ENCODE results near the gene MYG1. TPM values are rescaled to one million over a fixed set of nuclear protein-coding genes. Genes with fewer than 3 reads are reported as not detected.

The MYG1 gene
- 44.5 and 48.7 TPM in 2 replicates for polyA plus RNA-seq (2013)

- Histone ChIP-seq H3K4me2 (ENCODE audit: low read length) (peak within 1 kb of the TSS; percentile 89), H3K23ac (ENCODE audit: low read length) (no peak within 1 kb of the TSS), H3K4ac (ENCODE audit: low read depth, low read length) (peak within 1 kb of the TSS; percentile 37), H2BK5ac (ENCODE audit: low read depth, low read length, poor library complexity) (peak within 1 kb of the TSS; percentile 29), H4K91ac (ENCODE audit: low read depth, low read length) (peak within 1 kb of the TSS; percentile 64), H2AFZ (ENCODE audit: insufficient read depth, low read length, poor library complexity) (peak within 1 kb of the TSS; percentile 68), H3K18ac (ENCODE audit: low read length) (peak within 1 kb of the TSS; percentile 60), H3K27me3 (ENCODE audit: insufficient read depth, low read length) (no peaks in the 10 kb centered on the region), H2BK12ac (ENCODE audit: low read length) (no peak within 1 kb of the TSS), H4K8ac (ENCODE audit: low read depth, low read length) (peak within 1 kb of the TSS; percentile 89), H3K14ac (ENCODE audit: low read length) (peak within 1 kb of the TSS; percentile 66), H3K36me3 (ENCODE audit: control insufficient read depth in 1 of 2, insufficient read depth in 2 of 2, low read length in 2 of 2) (peaks cover 19 to 24% of the 10 kb centered on the region in 2 experiments), H2BK120ac (ENCODE audit: insufficient read depth, low read length, poor library complexity) (peak within 1 kb of the TSS; percentile 60), H3K4me1 (ENCODE audit: control insufficient read depth in 1 of 2, insufficient read depth in 2 of 2, low read length in 2 of 2) (peaks cover 6 to 13% of the 10 kb centered on the region in 2 experiments), H3K9me3 (ENCODE audit: insufficient read depth, low read depth, low read length) (peaks cover 3% of the 10 kb centered on the region), H4K12ac (ENCODE audit: low read depth, low read length) (peak within 1 kb of the TSS; percentile 66), H3K79me2 (ENCODE audit: control insufficient read depth, insufficient read depth, low read length, poor library complexity) (peaks cover 9% of the 10 kb centered on the region), H2AK5ac (ENCODE audit: low read length) (peak within 1 kb of the TSS; percentile 1), H3K9ac (ENCODE audit: low read length) (peak within 1 kb of the TSS; percentile 80), H3K79me1 (ENCODE audit: low read length) (peaks cover 9% of the 10 kb centered on the region), H3K4me3 (ENCODE audit: low read depth, low read length) (peak within 1 kb of the TSS; percentile 91), H3K27ac (ENCODE audit: low read depth, low read length) (peak within 1 kb of the TSS; percentile 65)
- WGBS (ENCODE audit: extremely low coverage, insufficient coverage, insufficient read length), result no CpG with 5 or more reads among the region's 51 CpGs
- DNase-seq, result peak; percentile 55 to 69
These were observed at the start of gene MYG1 for GRCh38 chr12:53299454-53300180. Gene MYG1 (plus strand): TSS chr12:53299695. CDS start chr12:53299738, 43 bp downstream.

GRCh38 chr12:53251477-53252348 lies 47.8 kb upstream of the MYG1 start:
- peak overlapping the region; percentile 96 for H4K12ac ChIP-seq (ENCODE audit: low read depth, low read length)
- H3K4me3 ChIP-seq (ENCODE audit: low read depth, low read length), result peak overlapping the region; percentile 88
- peaks cover 7% of the 10 kb centered on the region for H3K79me1 ChIP-seq (ENCODE audit: low read length)
- H3K27ac ChIP-seq (ENCODE audit: low read depth, low read length), result peak overlapping the region; percentile 78
- H3K9me3 ChIP-seq (ENCODE audit: insufficient read depth, low read depth, low read length), result no peaks in the 10 kb centered on the region
- H3K14ac ChIP-seq (ENCODE audit: low read length), result peak overlapping the region; percentile 94
- no peaks in the 10 kb centered on the region for H3K27me3 ChIP-seq (ENCODE audit: insufficient read depth, low read length)
- H2AFZ ChIP-seq (ENCODE audit: insufficient read depth, low read length, poor library complexity), result peak overlapping the region; percentile 76
- H3K36me3 ChIP-seq (ENCODE audit: control insufficient read depth in 1 of 2, insufficient read depth in 2 of 2, low read length in 2 of 2), result peaks cover 11 to 13% of the 10 kb centered on the region in 2 experiments
- H4K8ac ChIP-seq (ENCODE audit: low read depth, low read length), result peak overlapping the region; percentile 96
- peak overlapping the region; percentile 90 for H4K91ac ChIP-seq (ENCODE audit: low read depth, low read length)
- H3K4ac ChIP-seq (ENCODE audit: low read depth, low read length), result peak overlapping the region; percentile 49
- WGBS (ENCODE audit: extremely low coverage, insufficient coverage, insufficient read length), result no CpG with 5 or more reads among the region's 51 CpGs
- H3K18ac ChIP-seq (ENCODE audit: low read length), result peak overlapping the region; percentile 83
- DNase-seq, result peak; percentile 84 to 91
- H3K23ac ChIP-seq (ENCODE audit: low read length), result no peak overlapping the region
- H3K79me2 ChIP-seq (ENCODE audit: control insufficient read depth, insufficient read depth, low read length, poor library complexity), result peaks cover 3% of the 10 kb centered on the region
- H3K9ac ChIP-seq (ENCODE audit: low read length), result peak overlapping the region; percentile 72
- peak overlapping the region; percentile 52 for H2BK12ac ChIP-seq (ENCODE audit: low read length)
- H2BK120ac ChIP-seq (ENCODE audit: insufficient read depth, low read length, poor library complexity), result peak overlapping the region; percentile 56
- peak overlapping the region; percentile 93 for H3K4me2 ChIP-seq (ENCODE audit: low read length)
- H3K4me1 ChIP-seq (ENCODE audit: control insufficient read depth in 1 of 2, insufficient read depth in 2 of 2, low read length in 2 of 2), result peaks cover 12 to 22% of the 10 kb centered on the region in 2 experiments
- peak overlapping the region; percentile 79 for H2BK5ac ChIP-seq (ENCODE audit: low read depth, low read length, poor library complexity)
- H2AK5ac ChIP-seq (ENCODE audit: low read length), result peak overlapping the region; percentile 62

GRCh38 chr12:53252349-53252916 lies 47.1 kb upstream of the MYG1 start:
- H2BK5ac ChIP-seq (ENCODE audit: low read depth, low read length, poor library complexity), result peak overlapping the region; percentile 59

GRCh38 chr12:53253298-53253697 lies 46.2 kb upstream of the MYG1 start:
- no peak overlapping the region for H3K4me2 ChIP-seq (ENCODE audit: low read length)

More at GRCh38 chr12:53252349-53252916, 47.1 kb upstream of the MYG1 start:
- H3K27ac ChIP-seq (ENCODE audit: low read depth, low read length), result peak overlapping the region; percentile 78
- H3K9ac ChIP-seq (ENCODE audit: low read length), result peak overlapping the region; percentile 72
- peak overlapping the region; percentile 96 for H4K12ac ChIP-seq (ENCODE audit: low read depth, low read length)
- H3K36me3 ChIP-seq (ENCODE audit: control insufficient read depth in 1 of 2, insufficient read depth in 2 of 2, low read length in 2 of 2), result peaks cover 11 to 13% of the 10 kb centered on the region in 2 experiments
- peaks cover 12 to 22% of the 10 kb centered on the region in 2 experiments for H3K4me1 ChIP-seq (ENCODE audit: control insufficient read depth in 1 of 2, insufficient read depth in 2 of 2, low read length in 2 of 2)
- peak overlapping the region; percentile 96 for H4K8ac ChIP-seq (ENCODE audit: low read depth, low read length)
- peak in 1 of 2 donors; percentile 45 for DNase-seq
- peaks cover 7% of the 10 kb centered on the region for H3K79me1 ChIP-seq (ENCODE audit: low read length)
- H3K4ac ChIP-seq (ENCODE audit: low read depth, low read length), result peak overlapping the region; percentile 49
- H4K91ac ChIP-seq (ENCODE audit: low read depth, low read length), result peak overlapping the region; percentile 90
- peak overlapping the region; percentile 79 for H3K18ac ChIP-seq (ENCODE audit: low read length)
- H3K4me3 ChIP-seq (ENCODE audit: low read depth, low read length), result peak overlapping the region; percentile 88
- no peak overlapping the region for H3K23ac ChIP-seq (ENCODE audit: low read length)
- peak overlapping the region; percentile 62 for H2AK5ac ChIP-seq (ENCODE audit: low read length)
- no peaks in the 10 kb centered on the region for H3K9me3 ChIP-seq (ENCODE audit: insufficient read depth, low read depth, low read length)
- peaks cover 3% of the 10 kb centered on the region for H3K79me2 ChIP-seq (ENCODE audit: control insufficient read depth, insufficient read depth, low read length, poor library complexity)
- H2BK120ac ChIP-seq (ENCODE audit: insufficient read depth, low read length, poor library complexity), result peak overlapping the region; percentile 45
- no peak overlapping the region for H2BK12ac ChIP-seq (ENCODE audit: low read length)
- peak overlapping the region; percentile 93 for H3K4me2 ChIP-seq (ENCODE audit: low read length)
- peak overlapping the region; percentile 94 for H3K14ac ChIP-seq (ENCODE audit: low read length)
- peak overlapping the region; percentile 76 for H2AFZ ChIP-seq (ENCODE audit: insufficient read depth, low read length, poor library complexity)
- no peaks in the 10 kb centered on the region for H3K27me3 ChIP-seq (ENCODE audit: insufficient read depth, low read length)
- WGBS (ENCODE audit: extremely low coverage, insufficient coverage, insufficient read length), result no CpG with 5 or more reads among the region's 19 CpGs

More at GRCh38 chr12:53253298-53253697, 46.2 kb upstream of the MYG1 start:
- no peak overlapping the region for H3K4me3 ChIP-seq (ENCODE audit: low read depth, low read length)
- H3K36me3 ChIP-seq (ENCODE audit: control insufficient read depth in 1 of 2, insufficient read depth in 2 of 2, low read length in 2 of 2), result peaks cover 11 to 13% of the 10 kb centered on the region in 2 experiments
- H3K14ac ChIP-seq (ENCODE audit: low read length), result no peak overlapping the region
- H4K12ac ChIP-seq (ENCODE audit: low read depth, low read length), result no peak overlapping the region
- no peak overlapping the region for H2BK5ac ChIP-seq (ENCODE audit: low read depth, low read length, poor library complexity)
- WGBS (ENCODE audit: extremely low coverage, insufficient coverage, insufficient read length), result no CpG with 5 or more reads among the region's 13 CpGs
- no peaks in the 10 kb centered on the region for H3K9me3 ChIP-seq (ENCODE audit: insufficient read depth, low read depth, low read length)
- peaks cover 12 to 22% of the 10 kb centered on the region in 2 experiments for H3K4me1 ChIP-seq (ENCODE audit: control insufficient read depth in 1 of 2, insufficient read depth in 2 of 2, low read length in 2 of 2)
- H2AK5ac ChIP-seq (ENCODE audit: low read length), result no peak overlapping the region
- H3K23ac ChIP-seq (ENCODE audit: low read length), result no peak overlapping the region
- H3K27ac ChIP-seq (ENCODE audit: low read depth, low read length), result no peak overlapping the region
- no peak overlapping the region for H3K18ac ChIP-seq (ENCODE audit: low read length)
- H3K27me3 ChIP-seq (ENCODE audit: insufficient read depth, low read length), result no peaks in the 10 kb centered on the region
- H4K8ac ChIP-seq (ENCODE audit: low read depth, low read length), result peak overlapping the region; percentile 96
- peaks cover 7% of the 10 kb centered on the region for H3K79me1 ChIP-seq (ENCODE audit: low read length)
- no peak overlapping the region for H3K4ac ChIP-seq (ENCODE audit: low read depth, low read length)
- no peak overlapping the region for H3K9ac ChIP-seq (ENCODE audit: low read length)
- no peak overlapping the region for H2BK120ac ChIP-seq (ENCODE audit: insufficient read depth, low read length, poor library complexity)
- H2BK12ac ChIP-seq (ENCODE audit: low read length), result no peak overlapping the region
- no peak overlapping the region for H4K91ac ChIP-seq (ENCODE audit: low read depth, low read length)
- H2AFZ ChIP-seq (ENCODE audit: insufficient read depth, low read length, poor library complexity), result no peak overlapping the region
- DNase-seq, result no peak
- H3K79me2 ChIP-seq (ENCODE audit: control insufficient read depth, insufficient read depth, low read length, poor library complexity), result peaks cover 3% of the 10 kb centered on the region
